GM23248 (cell line): ENCODE data around the gene PPP1R11.

Experiments used
- EZH2 ChIP-seq: fragments of 200-600 bp; sonication (generic); IDR thresholded peaks from 2 replicates; pipeline ENCODE4 v1.6.1; 2018; ENCODE audit warnings: antibody characterized with exemption, mild to moderate bottlenecking; ENCODE audit not compliant: insufficient read depth, poor library complexity, severe bottlenecking
- EZH2phosphoT487 ChIP-seq: fragments of 200-600 bp; sonication (generic); IDR thresholded peaks from 2 replicates; pipeline ENCODE4 v1.6.1; 2018; ENCODE audit warnings: antibody characterized with exemption, moderate library complexity, mild to moderate bottlenecking, low read depth; ENCODE audit not compliant: insufficient read depth

DNA sequence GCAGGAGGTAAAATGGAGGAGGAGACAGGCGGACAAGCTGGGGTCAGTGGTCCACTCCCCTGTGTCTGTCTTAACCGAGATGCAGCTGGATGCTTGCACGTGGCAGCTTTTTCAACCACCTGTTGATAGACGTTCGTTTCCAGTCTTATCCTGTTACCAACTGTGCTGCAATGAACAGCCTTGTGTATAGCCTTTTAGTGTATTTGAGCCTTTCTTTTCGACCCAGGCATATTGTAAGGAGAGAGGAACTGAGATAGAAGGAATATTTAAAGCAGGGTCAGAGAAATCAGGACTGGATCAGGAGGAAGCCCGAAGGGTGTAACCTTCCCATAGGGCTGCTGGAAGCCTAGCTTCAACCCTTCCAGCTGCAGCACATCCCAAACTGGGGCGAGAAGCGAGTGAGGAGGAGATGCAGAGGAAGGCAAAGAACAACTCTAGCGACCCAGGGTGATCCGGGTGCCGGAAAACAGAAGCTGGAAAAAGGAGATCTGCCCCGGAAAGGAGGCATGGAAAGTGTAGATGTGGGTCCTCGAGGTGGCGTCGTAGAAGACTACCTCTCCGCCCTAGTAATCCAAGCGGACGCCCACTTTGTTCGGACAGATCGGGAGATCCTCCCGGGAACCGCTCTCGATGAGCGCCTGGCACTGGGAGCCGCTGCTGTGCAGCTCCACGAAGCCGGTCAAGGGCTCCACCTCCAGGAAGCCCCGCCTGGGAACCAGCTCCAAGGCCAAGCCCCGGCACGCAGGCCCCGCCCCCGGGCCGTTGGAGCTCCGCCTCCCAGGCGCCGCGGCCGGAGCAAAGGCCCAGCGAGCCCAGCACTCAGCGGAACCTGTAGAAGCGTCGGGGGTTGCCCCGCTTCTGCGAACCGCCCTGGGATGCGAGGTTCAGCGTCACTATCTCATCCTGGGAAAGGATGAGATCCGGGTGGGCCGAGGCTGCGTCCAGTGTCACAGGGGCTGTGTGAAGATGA, 34.7 kb downstream of the PPP1R11 start:
- TF ChIP-seq EZH2phosphoT487, result no peak
- no peak for TF ChIP-seq EZH2
